ENCODE measurements around the gene CA4.
"Not testable (repeated sequence)": the region's sequence is repeated elsewhere in the genome, so short reads cannot be mapped to it uniquely, and the experiment has no call there.

CA4 gene

DNA sequence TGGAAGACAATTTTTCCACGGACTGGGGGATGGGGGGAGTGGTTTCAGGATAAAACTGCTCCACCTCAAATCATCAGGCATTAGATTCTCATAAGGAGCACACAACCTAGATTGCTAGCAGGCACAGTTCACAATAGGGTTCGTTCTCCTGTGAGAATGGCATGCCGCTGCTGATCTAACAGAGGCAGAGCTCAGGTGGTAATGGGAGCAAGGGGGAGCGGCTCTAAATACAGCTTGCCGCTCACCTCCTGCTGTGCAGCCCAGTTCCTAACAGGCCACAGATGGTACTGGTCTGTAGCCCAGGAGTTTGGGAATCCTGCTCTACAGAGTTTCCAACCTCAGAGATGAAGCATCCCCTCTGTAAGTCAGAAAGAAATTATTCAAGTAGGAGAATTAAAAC is 27.0 kb downstream of the CA4 start:
- DNase-seq (ENCODE audit: low read depth): not testable (repeated sequence)

DNA sequence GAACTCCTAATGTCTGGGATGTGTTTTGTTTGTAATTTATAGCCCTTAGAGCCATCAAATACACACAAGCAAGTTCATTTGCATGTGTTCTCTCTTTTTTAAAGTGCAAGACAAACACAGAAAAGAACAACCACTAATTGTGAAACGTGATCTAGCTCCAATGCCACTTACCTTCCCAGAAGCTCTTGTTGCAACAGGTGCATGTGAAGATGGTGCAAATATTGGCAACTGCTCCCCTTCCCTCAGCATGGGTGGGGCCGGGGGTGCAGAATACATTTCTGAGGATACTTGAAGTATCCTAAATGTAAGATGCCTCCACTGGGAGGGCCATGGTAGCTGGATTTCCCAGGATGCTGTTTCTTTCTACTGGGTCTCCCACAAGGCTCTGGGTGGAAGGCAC is 28.4 kb downstream of the CA4 start:
- DNase-seq (ENCODE audit: low read depth): not testable (repeated sequence)

DNA sequence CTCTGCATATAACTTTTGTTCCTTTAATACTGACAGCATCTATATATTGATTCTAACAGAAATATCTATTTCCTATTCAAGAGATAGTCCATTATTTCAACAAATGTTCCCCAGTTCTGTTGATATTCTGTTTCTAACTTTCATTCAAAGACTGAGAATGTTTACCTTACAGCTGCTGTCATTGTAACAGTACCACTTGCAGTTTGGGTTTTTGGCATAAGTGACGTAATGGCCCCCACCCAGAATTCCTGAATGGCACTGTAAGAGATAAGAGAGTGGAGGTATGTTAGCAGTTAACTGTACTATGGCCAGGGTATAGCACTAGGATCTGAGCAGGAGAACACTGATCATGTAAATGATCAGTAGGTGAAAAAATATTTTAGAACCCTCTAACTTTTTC is 30.6 kb downstream of the CA4 start:
- not testable (repeated sequence) for DNase-seq (ENCODE audit: low read depth)

DNA sequence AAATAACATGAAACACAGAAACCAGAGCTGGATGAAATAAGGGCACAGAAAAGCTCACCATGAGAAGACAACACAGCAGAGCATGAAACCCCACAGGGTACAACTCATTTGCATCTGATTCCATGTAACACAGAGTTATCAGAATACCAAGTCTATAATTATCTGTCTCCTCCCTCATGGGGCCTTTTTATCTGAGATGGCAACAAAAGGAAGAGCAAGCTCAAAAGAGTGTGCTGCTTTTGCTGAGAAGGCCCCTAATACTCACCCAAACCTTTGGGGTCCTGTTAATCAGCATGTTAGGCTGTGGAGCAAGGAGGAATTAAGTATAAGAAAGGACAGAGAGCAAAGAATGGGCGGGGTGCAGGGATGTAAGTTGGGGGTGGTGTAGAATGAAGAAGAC is 36.6 kb downstream of the CA4 start:
- DNase-seq (ENCODE audit: low read depth): not testable (repeated sequence)

DNA sequence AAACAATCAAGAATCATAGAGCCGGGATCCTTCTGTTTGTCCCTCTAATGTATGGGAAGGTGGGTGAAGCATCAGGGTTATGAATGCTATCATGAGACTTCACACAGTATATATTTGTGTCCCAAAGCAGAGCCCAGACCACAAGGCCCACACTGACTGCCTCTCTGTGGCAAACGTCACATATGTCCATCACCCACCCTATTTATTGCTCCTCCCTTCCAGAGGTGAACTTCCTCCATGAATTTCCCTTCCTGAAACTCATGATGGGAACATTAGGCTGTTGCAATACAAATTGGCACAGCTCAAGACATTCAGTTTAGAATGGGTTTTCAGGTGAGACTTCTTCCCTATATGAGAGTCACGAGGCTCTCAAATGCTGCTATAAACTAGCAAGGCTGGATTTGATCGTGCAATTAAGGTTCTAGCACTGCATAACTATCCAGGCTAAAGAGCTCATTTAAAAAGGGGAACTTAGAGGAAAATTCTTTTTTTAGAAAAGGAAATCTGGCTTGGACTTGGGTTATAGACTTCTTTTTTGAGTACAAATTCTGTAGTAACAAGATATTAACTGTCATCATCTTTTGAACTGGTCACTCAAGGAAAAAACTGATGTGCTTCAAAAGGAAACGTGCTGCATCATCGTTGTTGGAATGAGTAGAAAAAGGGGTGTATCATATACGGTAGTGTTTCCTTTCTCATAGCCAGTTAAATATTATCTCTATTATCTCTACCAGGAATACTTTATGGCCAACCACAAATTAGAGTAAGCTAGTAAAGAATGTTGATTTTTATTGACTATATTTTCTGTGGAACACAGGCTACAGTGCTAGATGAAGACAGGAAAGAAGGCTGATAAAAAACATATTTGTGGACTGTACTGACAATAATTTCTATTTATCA is 37.3 kb downstream of the CA4 start:
- not testable (repeated sequence) for DNase-seq (ENCODE audit: low read depth)

DNA sequence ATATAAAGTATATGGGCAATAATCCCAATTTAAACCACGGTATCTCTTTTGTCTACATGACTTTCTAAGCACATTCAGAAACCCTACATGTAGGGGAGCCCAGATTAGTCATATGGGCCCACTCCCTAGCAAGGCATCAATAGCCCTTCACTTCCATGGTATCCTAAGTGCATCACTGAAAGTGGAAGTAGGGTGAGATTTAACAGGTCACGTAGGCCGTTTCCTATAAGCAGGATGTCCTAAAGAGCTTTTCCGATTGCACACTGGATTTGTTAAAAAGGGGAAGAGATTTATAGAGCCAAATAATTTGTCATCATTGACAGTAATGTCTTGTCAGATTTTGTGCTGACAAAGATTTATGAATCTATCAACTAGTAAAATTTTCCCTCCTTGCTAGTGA is 39.0 kb downstream of the CA4 start:
- DNase-seq (ENCODE audit: low read depth): no peak

DNA sequence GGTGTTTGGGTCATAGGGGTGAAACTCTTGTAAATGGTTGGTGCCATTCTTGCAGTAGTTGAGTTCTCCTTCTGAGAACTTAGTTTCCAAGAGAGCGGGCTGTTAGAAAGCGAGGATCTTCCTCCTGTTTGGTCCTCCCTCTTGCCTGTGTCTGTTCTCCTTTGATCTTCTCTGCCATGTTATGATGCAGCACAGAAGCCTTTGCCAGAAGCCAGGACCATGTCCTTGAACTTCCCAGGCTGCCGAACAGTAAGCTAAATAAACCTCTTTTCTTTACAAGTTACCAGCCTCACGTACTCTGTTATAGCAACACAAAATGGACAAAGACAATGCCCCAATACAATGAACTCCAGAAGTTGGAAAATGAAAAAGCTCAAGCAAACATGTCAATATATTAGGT is 40.3 kb downstream of the CA4 start:
- not testable (repeated sequence) for DNase-seq (ENCODE audit: low read depth)

DNA sequence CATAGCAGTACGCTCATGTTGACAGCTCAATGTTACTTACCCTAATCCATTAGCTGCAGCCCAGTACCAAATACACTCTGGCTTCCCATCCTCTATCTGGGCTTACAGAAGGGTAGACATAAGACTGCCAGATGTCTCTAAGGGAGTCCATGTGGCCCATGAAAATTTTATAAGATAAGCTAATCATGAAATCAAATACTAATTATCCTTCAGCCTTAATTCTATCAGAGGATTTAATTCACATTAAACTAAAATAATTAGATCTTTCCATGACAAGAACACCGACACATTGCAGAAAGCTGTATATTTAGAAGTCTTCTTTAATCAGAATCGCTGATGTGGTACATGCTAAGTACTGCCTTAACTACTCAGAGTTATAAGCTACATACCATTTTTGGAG is 43.3 kb downstream of the CA4 start:
- DNase-seq (ENCODE audit: low read depth): not testable (repeated sequence)

DNA sequence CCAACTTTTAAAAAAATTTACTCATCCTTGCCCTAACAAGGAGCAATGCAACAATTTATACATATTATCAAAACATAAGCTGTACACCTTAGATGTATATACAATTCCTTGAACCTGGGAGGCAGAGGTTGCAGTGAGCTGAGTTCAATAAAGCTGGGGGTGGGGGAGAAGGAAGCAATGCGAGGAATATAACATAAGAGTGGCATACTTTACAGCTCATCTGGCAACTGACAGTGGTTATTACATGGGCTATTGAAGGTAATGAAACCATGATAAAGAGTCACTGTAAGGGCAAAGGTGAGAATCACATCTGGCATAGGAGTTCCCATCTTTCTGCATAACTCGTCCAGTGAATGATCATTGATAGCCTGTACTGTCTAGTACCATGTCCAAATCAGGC is 43.7 kb downstream of the CA4 start:
- no peak for DNase-seq (ENCODE audit: low read depth)

DNA sequence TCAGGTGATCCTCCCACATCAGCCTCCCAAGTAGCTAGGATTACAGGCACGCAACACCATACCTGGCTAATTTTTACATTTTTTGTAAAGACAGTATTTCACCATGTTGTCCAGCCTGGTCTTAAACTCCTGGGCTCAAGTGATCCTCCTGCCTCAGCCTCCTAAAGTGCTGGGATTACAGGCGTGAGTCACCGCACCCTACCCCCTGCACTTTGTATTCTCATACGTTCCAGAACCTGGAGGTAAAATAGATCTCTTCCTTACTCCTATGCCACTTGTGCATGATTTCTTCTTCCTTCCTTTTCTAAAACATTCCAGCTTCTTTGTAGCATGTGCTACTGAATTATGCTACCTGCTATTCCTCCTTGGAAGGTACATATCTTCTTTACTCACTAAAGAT is 44.4 kb downstream of the CA4 start:
- DNase-seq (ENCODE audit: low read depth): not testable (repeated sequence)

DNA sequence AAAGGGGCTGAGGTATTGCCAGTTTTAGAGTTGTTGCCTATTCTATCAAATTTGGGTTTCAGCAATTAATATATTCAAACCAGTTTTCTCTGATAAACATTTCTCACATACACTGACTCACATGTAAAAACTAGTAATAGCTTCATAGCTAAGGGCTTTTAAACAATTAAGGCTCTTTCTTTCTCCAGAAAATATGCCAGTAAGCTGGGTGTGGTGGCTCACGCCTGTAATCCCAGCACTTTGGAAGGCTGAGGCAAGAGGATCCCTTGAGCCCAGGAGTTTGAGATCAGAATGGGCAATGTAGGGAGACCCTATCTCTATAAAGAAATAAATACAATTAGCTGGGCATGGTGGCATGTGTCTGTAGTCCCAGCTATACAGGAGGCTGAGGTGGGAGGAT is 48.9 kb downstream of the CA4 start:
- DNase-seq (ENCODE audit: low read depth): not testable (repeated sequence)

DNA sequence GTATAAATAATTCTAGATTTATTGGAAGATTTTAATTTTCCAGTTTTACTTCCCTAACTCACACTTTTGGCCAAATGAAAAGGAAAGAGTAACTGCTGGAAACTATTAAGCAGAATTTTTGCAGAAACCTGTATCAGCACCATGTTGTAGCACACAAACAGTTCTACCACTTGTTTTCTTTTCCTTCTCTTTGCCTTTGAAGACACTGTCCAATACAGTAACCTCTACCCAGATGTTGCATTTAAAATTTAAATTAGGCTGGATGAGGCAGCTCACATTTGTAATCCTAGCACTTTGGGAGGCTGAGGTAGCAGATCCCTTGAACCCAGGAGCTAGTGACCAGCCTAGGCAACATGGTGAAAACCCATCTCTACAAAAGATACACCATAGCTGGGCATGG is 56.0 kb downstream of the CA4 start:
- DNase-seq (ENCODE audit: low read depth): not testable (repeated sequence)

DNA sequence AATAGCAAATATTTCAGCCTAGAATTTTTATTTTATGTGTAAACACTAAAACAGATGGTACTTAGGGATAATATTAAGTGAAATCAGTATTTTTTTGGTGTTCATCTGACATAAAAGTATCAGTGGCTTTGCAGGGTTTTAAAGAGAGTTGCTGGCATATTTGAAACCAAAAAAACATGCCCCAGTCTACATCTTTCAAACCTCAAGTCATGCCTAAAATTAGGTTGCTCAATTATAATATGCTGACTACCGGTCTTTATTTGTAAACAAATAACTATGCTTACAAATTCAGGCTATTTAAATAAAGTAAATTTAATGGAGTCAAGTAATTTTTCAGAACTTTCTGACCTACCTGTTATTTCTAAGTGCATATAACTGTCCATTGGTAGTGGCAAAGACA is 58.5 kb downstream of the CA4 start:
- DNase-seq (ENCODE audit: low read depth): not testable (repeated sequence)
